Measurements from ENCODE around the gene TBCA. TPM values are rescaled to one million over a fixed set of nuclear protein-coding genes. Genes with fewer than 3 reads are reported as not detected.

Gene TBCA
- total and polyA plus RNA-seq, 9 of the 15 experiments (the other 6 are each of a cell fraction or from before 2014, with no cell fraction given) = 164 to 661 (median 334) TPM

DNA sequence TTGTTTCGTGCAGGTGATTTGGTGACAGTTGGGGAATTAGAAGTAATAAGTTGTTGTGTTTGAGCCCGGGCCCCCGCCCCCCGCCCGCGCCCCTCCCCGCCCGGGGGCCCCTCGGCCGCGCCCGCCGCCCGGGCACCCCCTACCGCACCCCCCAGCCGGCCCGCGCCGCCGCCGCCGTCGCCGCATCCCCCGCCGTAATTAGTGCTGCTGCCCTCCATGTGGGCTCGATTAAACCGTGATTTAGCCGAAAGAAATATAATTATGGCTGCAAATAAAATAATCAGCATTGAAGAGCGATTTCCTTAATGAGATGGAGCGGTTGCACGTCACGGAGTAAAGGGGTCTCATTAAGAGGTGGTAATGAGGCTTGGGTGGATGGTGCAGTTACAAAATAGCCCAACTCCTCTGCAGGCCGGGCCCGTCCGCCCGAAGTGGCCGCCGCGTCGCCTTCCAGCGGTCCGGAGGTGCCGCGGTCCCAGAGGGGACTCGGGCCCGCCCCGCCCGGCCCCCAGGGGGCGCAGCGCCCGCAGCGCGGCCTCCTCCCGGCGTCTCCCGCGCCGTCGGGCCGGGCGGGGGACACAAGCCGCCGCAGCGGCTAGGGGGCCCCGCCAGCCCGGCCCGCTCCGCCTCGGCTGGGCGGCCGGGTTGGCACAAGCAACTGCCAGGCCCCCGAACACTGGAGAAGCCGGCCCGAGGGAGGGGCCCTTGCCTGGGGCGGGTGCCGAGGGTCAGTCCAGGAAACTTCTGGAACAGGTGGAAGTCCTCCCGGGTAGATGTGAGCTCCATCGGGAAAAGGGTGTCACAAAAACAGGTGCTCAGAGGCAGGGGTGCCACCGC lies 130.8 kb downstream of the TBCA start (continued):
- TF ChIP-seq SREBF2 (CRISPR knock-in tag; IDR thresholded peaks at IDR 0.05) (no peak), YY1 (IDR thresholded peaks at IDR 0.05; ENCODE audit: borderline replicate concordance in 1 of 3, control insufficient read depth in 1 of 3, extremely low read depth in 1 of 3, insufficient read depth in 3 of 3, insufficient read length in 1 of 3, insufficient replicate concordance in 2 of 3, low read depth in 1 of 3, low read length in 2 of 3) (peak in 2 of 3 experiments; percentile 12 to 26), SMARCB1 (IDR thresholded peaks at IDR 0.05; ENCODE audit: insufficient read length, low read depth) (no peak), HIVEP1 (CRISPR knock-in tag; IDR thresholded peaks at IDR 0.05) (no peak), MAZ (CRISPR knock-in tag; conservative IDR thresholded peaks at IDR 0.05 in 1 of 2, IDR thresholded peaks at IDR 0.05 in 1 of 2) (0 out of 4 replicates have a peak, but pooled peaks have one; percentile 18 to 32), NCOA6 (IDR thresholded peaks at IDR 0.05) (0 out of 2 replicates have a peak, but pooled peaks have one; percentile 19), ZNF23 (CRISPR knock-in tag; IDR thresholded peaks at IDR 0.05) (no peak), TFE3 (CRISPR knock-in tag; IDR thresholded peaks at IDR 0.05) (no peak), CBX8 (IDR thresholded peaks at IDR 0.05; ENCODE audit: borderline replicate concordance, extremely low read depth, low read depth, low read length, poor library complexity, severe bottlenecking) (no peak), ZFP36 (IDR thresholded peaks at IDR 0.05; ENCODE audit: low read depth, low read length, partially characterized antibody) (no peak), TEAD1 (CRISPR knock-in tag; IDR thresholded peaks at IDR 0.05) (no peak), AFF4 (CRISPR knock-in tag; IDR thresholded peaks at IDR 0.05) (no peak), TSC22D4 (tag; IDR thresholded peaks at IDR 0.05) (no peak)
- TF ChIP-seq, protein P1, sequence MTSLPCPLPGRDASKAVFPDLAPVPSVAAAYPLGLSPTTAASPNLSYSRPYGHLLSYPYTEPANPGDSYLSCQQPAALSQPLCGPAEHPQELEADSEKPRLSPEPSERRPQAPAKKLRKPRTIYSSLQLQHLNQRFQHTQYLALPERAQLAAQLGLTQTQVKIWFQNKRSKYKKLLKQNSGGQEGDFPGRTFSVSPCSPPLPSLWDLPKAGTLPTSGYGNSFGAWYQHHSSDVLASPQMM (CRISPR knock-in tag; IDR thresholded peaks at IDR 0.05) = no peak
- TF ChIP-seq, protein P2, sequence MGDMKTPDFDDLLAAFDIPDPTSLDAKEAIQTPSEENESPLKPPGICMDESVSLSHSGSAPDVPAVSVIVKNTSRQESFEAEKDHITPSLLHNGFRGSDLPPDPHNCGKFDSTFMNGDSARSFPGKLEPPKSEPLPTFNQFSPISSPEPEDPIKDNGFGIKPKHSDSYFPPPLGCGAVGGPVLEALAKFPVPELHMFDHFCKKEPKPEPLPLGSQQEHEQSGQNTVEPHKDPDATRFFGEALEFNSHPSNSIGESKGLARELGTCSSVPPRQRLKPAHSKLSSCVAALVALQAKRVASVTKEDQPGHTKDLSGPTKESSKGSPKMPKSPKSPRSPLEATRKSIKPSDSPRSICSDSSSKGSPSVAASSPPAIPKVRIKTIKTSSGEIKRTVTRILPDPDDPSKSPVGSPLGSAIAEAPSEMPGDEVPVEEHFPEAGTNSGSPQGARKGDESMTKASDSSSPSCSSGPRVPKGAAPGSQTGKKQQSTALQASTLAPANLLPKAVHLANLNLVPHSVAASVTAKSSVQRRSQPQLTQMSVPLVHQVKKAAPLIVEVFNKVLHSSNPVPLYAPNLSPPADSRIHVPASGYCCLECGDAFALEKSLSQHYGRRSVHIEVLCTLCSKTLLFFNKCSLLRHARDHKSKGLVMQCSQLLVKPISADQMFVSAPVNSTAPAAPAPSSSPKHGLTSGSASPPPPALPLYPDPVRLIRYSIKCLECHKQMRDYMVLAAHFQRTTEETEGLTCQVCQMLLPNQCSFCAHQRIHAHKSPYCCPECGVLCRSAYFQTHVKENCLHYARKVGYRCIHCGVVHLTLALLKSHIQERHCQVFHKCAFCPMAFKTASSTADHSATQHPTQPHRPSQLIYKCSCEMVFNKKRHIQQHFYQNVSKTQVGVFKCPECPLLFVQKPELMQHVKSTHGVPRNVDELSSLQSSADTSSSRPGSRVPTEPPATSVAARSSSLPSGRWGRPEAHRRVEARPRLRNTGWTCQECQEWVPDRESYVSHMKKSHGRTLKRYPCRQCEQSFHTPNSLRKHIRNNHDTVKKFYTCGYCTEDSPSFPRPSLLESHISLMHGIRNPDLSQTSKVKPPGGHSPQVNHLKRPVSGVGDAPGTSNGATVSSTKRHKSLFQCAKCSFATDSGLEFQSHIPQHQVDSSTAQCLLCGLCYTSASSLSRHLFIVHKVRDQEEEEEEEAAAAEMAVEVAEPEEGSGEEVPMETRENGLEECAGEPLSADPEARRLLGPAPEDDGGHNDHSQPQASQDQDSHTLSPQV (IDR thresholded peaks at IDR 0.05) = no peak
